HUES48 (cell line): Measurements from ENCODE around the gene PDIA2.

ENCODE experiments used
- H3K27ac ChIP-seq: one replicate; pipeline ENCODE4 v1.7.0; 2013; ENCODE audit warnings: low read depth, low read length, inconsistent platforms
- H3K27me3 ChIP-seq: 2 replicates; pipeline ENCODE4 v1.6.1; 2013; ENCODE audit warnings: mild to moderate bottlenecking, low read length; ENCODE audit not compliant: control insufficient read depth, insufficient read depth
- H3K36me3 ChIP-seq: 2 replicates; pipeline ENCODE4 v1.6.1; 2013; ENCODE audit warnings: low read length; ENCODE audit not compliant: control insufficient read depth, insufficient read depth
- H3K4me1 ChIP-seq: 2 replicates; pipeline ENCODE4 v1.6.1; 2013; ENCODE audit warnings: mild to moderate bottlenecking, low read length; ENCODE audit not compliant: control insufficient read depth, insufficient read depth
- H3K4me3 ChIP-seq: 2 replicates; pipeline ENCODE4 v1.5.1; 2013; ENCODE audit warnings: mild to moderate bottlenecking, low read depth, low read length
- H3K9ac ChIP-seq: 2 replicates; pipeline ENCODE4 v1.6.1; 2013; ENCODE audit warnings: mild to moderate bottlenecking, low read depth, low read length, moderate library complexity
- H3K9me3 ChIP-seq: 2 replicates; pipeline ENCODE4 v1.6.1; 2013; ENCODE audit warnings: low read length; ENCODE audit not compliant: control insufficient read depth, insufficient read depth

Gene PDIA2

GRCh38 chr16:291539-291938, 8.6 kb downstream of the PDIA2 start:
- Histone ChIP-seq H3K4me1 (no peaks in the 10 kb centered on the region), H3K27ac (no peak overlapping the region), H3K4me3 (no peak overlapping the region), H3K27me3 (no peaks in the 10 kb centered on the region), H3K36me3 (peaks cover 59% of the 10 kb centered on the region), H3K9me3 (no peaks in the 10 kb centered on the region), H3K9ac (no peak overlapping the region)

GRCh38 chr16:293043-293775, 10.2 kb downstream of the PDIA2 start:
- Histone ChIP-seq H3K27me3 (no peaks in the 10 kb centered on the region), H3K9me3 (no peaks in the 10 kb centered on the region), H3K4me1 (no peaks in the 10 kb centered on the region), H3K27ac (no peak overlapping the region), H3K9ac (no peak overlapping the region), H3K36me3 (peaks cover 66% of the 10 kb centered on the region), H3K4me3 (no peak overlapping the region)

GRCh38 chr16:296276-296675, 13.3 kb downstream of the PDIA2 start:
- Histone ChIP-seq H3K4me1 (no peaks in the 10 kb centered on the region), H3K27ac (no peak overlapping the region), H3K4me3 (no peak overlapping the region), H3K9ac (no peak overlapping the region), H3K27me3 (no peaks in the 10 kb centered on the region), H3K36me3 (peaks cover 49% of the 10 kb centered on the region), H3K9me3 (no peaks in the 10 kb centered on the region)

GRCh38 chr16:296806-297510, 14.0 kb downstream of the PDIA2 start:
- Histone ChIP-seq H3K4me1 (no peaks in the 10 kb centered on the region), H3K36me3 (peaks cover 43% of the 10 kb centered on the region), H3K9ac (no peak overlapping the region)

GRCh38 chr16:297832-298231, 14.9 kb downstream of the PDIA2 start:
- Histone ChIP-seq H3K27ac (no peak overlapping the region), H3K4me3 (no peak overlapping the region), H3K36me3 (peaks cover 44% of the 10 kb centered on the region), H3K9ac (no peak overlapping the region), H3K4me1 (no peaks in the 10 kb centered on the region), H3K27me3 (no peaks in the 10 kb centered on the region), H3K9me3 (no peaks in the 10 kb centered on the region)

More at GRCh38 chr16:296806-297510, 14.0 kb downstream of the PDIA2 start:
- no peaks in the 10 kb centered on the region for H3K27me3 ChIP-seq
- H3K9me3 ChIP-seq: no peaks in the 10 kb centered on the region
- no peak overlapping the region for H3K27ac ChIP-seq
- H3K4me3 ChIP-seq: no peak overlapping the region

GRCh38 chr16:301235-301634, 18.3 kb downstream of the PDIA2 start:
- H3K4me1 ChIP-seq: no peaks in the 10 kb centered on the region
- H3K9ac ChIP-seq: no peak overlapping the region
- no peaks in the 10 kb centered on the region for H3K9me3 ChIP-seq
- H3K27ac ChIP-seq: no peak overlapping the region
- peaks cover 51% of the 10 kb centered on the region for H3K36me3 ChIP-seq
- no peak overlapping the region for H3K4me3 ChIP-seq
- no peaks in the 10 kb centered on the region for H3K27me3 ChIP-seq

GRCh38 chr16:301950-302349, 19.0 kb downstream of the PDIA2 start:
- Histone ChIP-seq H3K9ac (no peak overlapping the region), H3K4me3 (no peak overlapping the region), H3K9me3 (no peaks in the 10 kb centered on the region), H3K27me3 (no peaks in the 10 kb centered on the region), H3K4me1 (no peaks in the 10 kb centered on the region), H3K36me3 (peaks cover 51% of the 10 kb centered on the region), H3K27ac (no peak overlapping the region)

GRCh38 chr16:303760-304505, 21.0 kb downstream of the PDIA2 start:
- Histone ChIP-seq H3K27me3 (no peaks in the 10 kb centered on the region), H3K9ac (no peak overlapping the region), H3K9me3 (no peaks in the 10 kb centered on the region), H3K4me3 (no peak overlapping the region), H3K27ac (no peak overlapping the region), H3K4me1 (no peaks in the 10 kb centered on the region), H3K36me3 (peaks cover 55% of the 10 kb centered on the region)

GRCh38 chr16:305916-306626, 23.1 kb downstream of the PDIA2 start:
- Histone ChIP-seq H3K4me3 (no peak overlapping the region), H3K27me3 (no peaks in the 10 kb centered on the region), H3K27ac (no peak overlapping the region), H3K36me3 (peaks cover 60% of the 10 kb centered on the region), H3K9ac (no peak overlapping the region), H3K4me1 (no peaks in the 10 kb centered on the region), H3K9me3 (no peaks in the 10 kb centered on the region)

- Histone ChIP-seq H3K4me3 (no peak overlapping the region), H3K27ac (no peak overlapping the region), H3K27me3 (no peaks in the 10 kb centered on the region), H3K9me3 (no peaks in the 10 kb centered on the region), H3K36me3 (peaks cover 64% of the 10 kb centered on the region), H3K9ac (no peak overlapping the region), H3K4me1 (no peaks in the 10 kb centered on the region)
These were observed 24.0 kb downstream of the PDIA2 start for GRCh38 chr16:306911-307370.
